ENCODE measurements around the gene ANTXR1. TPM values are rescaled to one million over a fixed set of nuclear protein-coding genes. Genes with fewer than 3 reads are reported as not detected.

The ANTXR1 gene
- total and polyA plus RNA-seq, 2 experiments from 2014 or later = 29.1 to 34.7 TPM

- Histone ChIP-seq H3K9me2 (replicated peaks; ENCODE audit: insufficient read depth) (no peaks in the 10 kb centered on the region), H3K36me3 (replicated peaks; ENCODE audit: insufficient read depth, low read depth) (no peaks in the 10 kb centered on the region), H3K4me1 (ENCODE audit: insufficient read depth) (no peaks in the 10 kb centered on the region), H3K79me2 (no peaks in the 10 kb centered on the region), H3K27ac (no peak overlapping the region), H3K27me3 (no peaks in the 10 kb centered on the region), H3K4me2 (no peak overlapping the region), H3K9me3 (ENCODE audit: low read depth) (no peaks in the 10 kb centered on the region), H4K20me1 (ENCODE audit: insufficient read depth, poor library complexity, severe bottlenecking) (peaks cover 4% of the 10 kb centered on the region), H2AFZ (no peak overlapping the region), H3K4me3 (no peak overlapping the region)
- 97% methylated on average over 9 of the region's 9 CpGs for WGBS (ENCODE audit: low lambda C conversion rate, missing lambda C conversion rate)
- TF ChIP-seq CTCF (IDR thresholded peaks at IDR 0.05; ENCODE audit: poor library complexity) = no peak
- no peak for TF ChIP-seq EZH2 (IDR thresholded peaks at IDR 0.05; ENCODE audit: borderline replicate concordance)
- TF ChIP-seq EZH2phosphoT487 (IDR thresholded peaks at IDR 0.05; ENCODE audit: low read depth, severe bottlenecking, unreplicated experiment) = no peak
- DNase-seq (ENCODE audit: low spot score) = no peak
Observed at GRCh38 chr2:69043736-69044400, 30.9 kb downstream of the ANTXR1 start.

DNA sequence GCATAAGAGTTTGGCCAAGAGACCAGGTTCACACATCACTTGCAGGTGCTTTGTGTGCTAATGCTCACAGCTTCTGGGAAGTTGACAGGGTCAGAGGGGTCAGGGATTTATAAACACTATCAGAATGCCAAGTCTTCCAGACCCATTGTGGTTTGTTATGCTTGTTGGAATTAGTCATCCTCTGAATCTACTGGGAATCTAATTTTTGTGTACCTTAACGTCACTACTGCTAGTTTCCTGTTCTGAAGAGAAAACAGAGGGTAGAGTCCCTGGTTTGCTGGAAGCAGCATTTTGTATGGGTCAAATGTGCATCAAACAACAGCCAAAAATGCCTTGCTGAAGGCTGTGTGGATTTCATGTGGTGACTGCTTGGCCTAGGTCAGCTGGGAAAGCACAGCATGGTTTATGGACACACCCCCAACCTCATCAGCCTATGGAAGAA lies 33.3 kb downstream of the ANTXR1 start:
- TF ChIP-seq CTCF (IDR thresholded peaks at IDR 0.05; ENCODE audit: poor library complexity) (no peak), EZH2phosphoT487 (IDR thresholded peaks at IDR 0.05; ENCODE audit: low read depth, severe bottlenecking, unreplicated experiment) (no peak), EZH2 (IDR thresholded peaks at IDR 0.05; ENCODE audit: borderline replicate concordance) (no peak)
- Histone ChIP-seq H3K4me2 (no peak overlapping the region), H2AFZ (no peak overlapping the region), H3K36me3 (replicated peaks; ENCODE audit: insufficient read depth, low read depth) (no peaks in the 10 kb centered on the region), H3K9me3 (ENCODE audit: low read depth) (no peaks in the 10 kb centered on the region), H3K4me3 (no peak overlapping the region), H4K20me1 (ENCODE audit: insufficient read depth, poor library complexity, severe bottlenecking) (no peaks in the 10 kb centered on the region), H3K4me1 (ENCODE audit: insufficient read depth) (no peaks in the 10 kb centered on the region), H3K27me3 (no peaks in the 10 kb centered on the region), H3K79me2 (no peaks in the 10 kb centered on the region), H3K27ac (no peak overlapping the region), H3K9me2 (replicated peaks; ENCODE audit: insufficient read depth) (no peaks in the 10 kb centered on the region)
- WGBS (ENCODE audit: low lambda C conversion rate, missing lambda C conversion rate) = 60% methylated on average over 1 of the region's 1 CpG
- DNase-seq (ENCODE audit: low spot score) = no peak

DNA sequence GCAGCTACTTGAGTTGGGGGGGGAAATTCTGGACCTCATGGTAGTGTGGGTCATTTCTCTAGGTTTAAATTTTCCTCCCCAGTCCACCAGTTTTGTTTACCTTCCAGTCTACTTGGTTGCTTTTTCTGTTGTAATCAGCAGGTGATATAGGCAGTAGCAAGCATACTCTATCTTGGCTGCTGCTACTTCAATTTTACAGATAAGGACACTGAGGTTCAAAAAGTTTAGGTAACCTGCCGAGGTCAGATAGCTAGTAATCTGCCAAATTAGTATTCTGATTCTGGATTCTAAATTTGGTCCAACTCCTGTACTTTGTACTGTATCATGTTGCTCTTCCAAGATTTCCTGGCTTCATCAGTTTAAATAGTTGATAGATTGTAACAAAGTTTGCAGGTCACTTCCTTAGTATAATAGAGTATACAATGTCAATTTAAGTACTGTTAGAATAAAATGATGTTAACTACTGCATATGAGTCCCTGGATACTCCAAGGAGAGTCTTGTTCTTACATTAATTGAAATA lies 34.7 kb downstream of the ANTXR1 start:
- WGBS (ENCODE audit: low lambda C conversion rate, missing lambda C conversion rate) = 53% methylated on average over 1 of the region's 1 CpG
- Histone ChIP-seq H3K79me2 (no peaks in the 10 kb centered on the region), H3K27ac (no peak overlapping the region)

More for the DNA sequence above, 34.7 kb downstream of the ANTXR1 start:
- no peaks in the 10 kb centered on the region for H4K20me1 ChIP-seq (ENCODE audit: insufficient read depth, poor library complexity, severe bottlenecking)
- H3K36me3 ChIP-seq (replicated peaks; ENCODE audit: insufficient read depth, low read depth) = no peaks in the 10 kb centered on the region
- no peaks in the 10 kb centered on the region for H3K4me1 ChIP-seq (ENCODE audit: insufficient read depth)
- TF ChIP-seq CTCF (IDR thresholded peaks at IDR 0.05; ENCODE audit: poor library complexity) = no peak
- no peak for TF ChIP-seq EZH2 (IDR thresholded peaks at IDR 0.05; ENCODE audit: borderline replicate concordance)
- TF ChIP-seq EZH2phosphoT487 (IDR thresholded peaks at IDR 0.05; ENCODE audit: low read depth, severe bottlenecking, unreplicated experiment) = no peak
- no peaks in the 10 kb centered on the region for H3K9me3 ChIP-seq (ENCODE audit: low read depth)
- H3K4me3 ChIP-seq = no peak overlapping the region
- H3K9me2 ChIP-seq (replicated peaks; ENCODE audit: insufficient read depth) = no peaks in the 10 kb centered on the region
- H3K4me2 ChIP-seq = no peak overlapping the region
- no peak for DNase-seq (ENCODE audit: low spot score)
- H3K27me3 ChIP-seq = no peaks in the 10 kb centered on the region
- H2AFZ ChIP-seq = no peak overlapping the region

Measured in hepatocyte (in vitro differentiated cells).